Stomach (tissue), 4 donors: ENCODE data around the gene SCAF4.

ENCODE experiments used
- CTCF ChIP-seq, 7 experiments: fragments of 450-650 bp in 4 of 7; fragments of 200-600 bp in 3 of 7; sonication (generic) in 3 of 7; IDR thresholded peaks; one replicate each; pipeline ENCODE4 v1.5.1; 2016 to 2019; ENCODE audit warnings: antibody characterized with exemption in 7 of 7, control low read depth in 2 of 7, mild to moderate bottlenecking in 1 of 7
- POLR2A ChIP-seq, 4 donors: fragments of 450-650 bp; IDR thresholded peaks; one replicate each; pipeline ENCODE4 v1.6.1; 2016; ENCODE audit warnings: antibody characterized with exemption in 4 of 4, control low read depth in 2 of 4, mild to moderate bottlenecking in 1 of 4, moderate library complexity in 1 of 4
- POLR2AphosphoS5 ChIP-seq, 3 donors: sonication (generic); formaldehyde crosslinking; IDR thresholded peaks; one replicate each; pipeline ENCODE4 v1.6.1; 2016; ENCODE audit warnings: antibody characterized with exemption in 3 of 3

GRCh38 chr21:31713115-31713514 lies 18.8 kb downstream of the SCAF4 start:
- TF ChIP-seq CTCF (IDR thresholded peaks at IDR 0.05) (no peak), POLR2A (IDR thresholded peaks at IDR 0.05) (no peak), POLR2AphosphoS5 (IDR thresholded peaks at IDR 0.05) (no peak)
